GM23248 (cell line): Measurements from ENCODE around the gene CSTF2.

Experiments used
- EZH2 ChIP-seq: fragments of 200-600 bp; sonication (generic); IDR thresholded peaks from 2 replicates; pipeline ENCODE4 v1.6.1; 2018; ENCODE audit warnings: antibody characterized with exemption, mild to moderate bottlenecking; ENCODE audit not compliant: insufficient read depth, poor library complexity, severe bottlenecking
- EZH2phosphoT487 ChIP-seq: fragments of 200-600 bp; sonication (generic); IDR thresholded peaks from 2 replicates; pipeline ENCODE4 v1.6.1; 2018; ENCODE audit warnings: antibody characterized with exemption, moderate library complexity, mild to moderate bottlenecking, low read depth; ENCODE audit not compliant: insufficient read depth

- no peak for TF ChIP-seq EZH2
- no peak for TF ChIP-seq EZH2phosphoT487
Observed at GRCh38 chrX:100830547-100830946, 10.4 kb downstream of the CSTF2 start.
